Endothelial cell of umbilical vein (primary cell): Measurements from ENCODE around the gene RNF169.
"Not testable (repeated sequence)": the region's sequence is repeated elsewhere in the genome, so short reads cannot be mapped to it uniquely, and the experiment has no call there.

Experiments
- CTCF ChIP-seq, 2 donors: IDR thresholded peaks; 1 replicate in 1 of 2; 2 replicates in 1 of 2; pipeline ENCODE4 v1.5.1; 2011; ENCODE audit warnings: low read length in 2 of 2, mild to moderate bottlenecking in 2 of 2, moderate library complexity in 2 of 2, control low read depth in 1 of 2, inconsistent platforms in 1 of 2, low read depth in 1 of 2; ENCODE audit not compliant: insufficient read depth in 1 of 2; ENCODE audit errors: extremely low read depth in 1 of 2
- EZH2 ChIP-seq: IDR thresholded peaks from 2 replicates; pipeline ENCODE4 v1.6.1; 2012; ENCODE audit warnings: borderline replicate concordance, low read depth, mild to moderate bottlenecking, moderate library complexity, low read length, inconsistent platforms; ENCODE audit not compliant: severe bottlenecking
- MYC ChIP-seq: IDR thresholded peaks from one replicate; pipeline ENCODE4 v1.6.1; 2011; ENCODE audit warnings: mild to moderate bottlenecking, low read depth, low read length
- POLR2A ChIP-seq: IDR thresholded peaks from 2 replicates; pipeline ENCODE4 v1.6.1; 2012; ENCODE audit warnings: low read depth, mild to moderate bottlenecking, control low read depth, low read length

- not testable (repeated sequence) for TF ChIP-seq EZH2; CTCF (IDR thresholded peaks at IDR 0.05; ENCODE audit: extremely low read depth in 1 of 2, insufficient read depth in 1 of 2, low read depth in 1 of 2, low read length in 2 of 2); MYC; POLR2A
Measured at GRCh38 chr11:74825596-74825995, 76.9 kb downstream of the RNF169 start.
